BE2C (cell line): ENCODE measurements around the gene TXNRD2.

ENCODE experiments used
- DNase-seq: peaks from one replicate; pipeline ENCODE4 v3.0.0-alpha.2; 2020
- H3K27me3 ChIP-seq: fragments of 250-450 bp; sonication (Bioruptor Pico); 2 replicates; pipeline ENCODE4 v1.5.1; 2020; ENCODE audit warnings: mild to moderate bottlenecking
- H3K36me3 ChIP-seq: fragments of 250-450 bp; sonication (Bioruptor Pico); 2 replicates; pipeline ENCODE4 v1.5.1; 2020; ENCODE audit warnings: mild to moderate bottlenecking
- H3K4me1 ChIP-seq: fragments of 250-450 bp; sonication (Bioruptor Pico); 2 replicates; pipeline ENCODE4 v1.5.1; 2020
- H3K4me3 ChIP-seq: 2 replicates; pipeline ENCODE4 v1.5.1; 2011; ENCODE audit warnings: low read depth, low read length
- H3K9me3 ChIP-seq: fragments of 250-450 bp; sonication (Bioruptor Pico); 2 replicates; pipeline ENCODE4 v1.5.1; 2020
- CTCF ChIP-seq: IDR thresholded peaks from 2 replicates; pipeline ENCODE4 v1.5.1; 2012; ENCODE audit warnings: mild to moderate bottlenecking, low read depth, low read length

Gene TXNRD2

DNA sequence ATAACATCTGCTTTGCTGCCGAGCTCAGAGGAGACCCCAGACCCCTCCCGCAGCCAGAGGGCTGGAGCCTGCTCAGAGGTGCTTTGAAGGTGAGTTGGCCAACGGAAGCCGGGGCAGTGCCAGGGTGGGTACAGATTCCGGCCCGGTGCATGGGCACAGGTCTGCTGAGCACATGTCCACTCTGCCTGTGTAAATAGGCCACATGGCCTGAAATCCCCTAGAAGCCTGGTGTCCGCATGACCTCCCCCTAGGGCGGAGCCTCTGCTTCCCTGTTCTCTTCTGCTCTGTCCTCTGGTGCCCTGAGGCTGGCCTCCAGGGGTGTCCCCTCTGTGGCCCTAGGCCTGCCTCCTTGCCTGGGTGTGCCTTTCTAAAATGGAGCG, 19.6 kb upstream of the TXNRD2 start:
- peak; percentile 9 for DNase-seq
- H3K4me1 ChIP-seq, result peaks cover 21% of the 10 kb centered on the region
- TF ChIP-seq CTCF, result no peak
- H3K9me3 ChIP-seq, result no peaks in the 10 kb centered on the region
- no peak overlapping the region for H3K4me3 ChIP-seq
- H3K27me3 ChIP-seq, result no peaks in the 10 kb centered on the region
- peaks cover 15% of the 10 kb centered on the region for H3K36me3 ChIP-seq

DNA sequence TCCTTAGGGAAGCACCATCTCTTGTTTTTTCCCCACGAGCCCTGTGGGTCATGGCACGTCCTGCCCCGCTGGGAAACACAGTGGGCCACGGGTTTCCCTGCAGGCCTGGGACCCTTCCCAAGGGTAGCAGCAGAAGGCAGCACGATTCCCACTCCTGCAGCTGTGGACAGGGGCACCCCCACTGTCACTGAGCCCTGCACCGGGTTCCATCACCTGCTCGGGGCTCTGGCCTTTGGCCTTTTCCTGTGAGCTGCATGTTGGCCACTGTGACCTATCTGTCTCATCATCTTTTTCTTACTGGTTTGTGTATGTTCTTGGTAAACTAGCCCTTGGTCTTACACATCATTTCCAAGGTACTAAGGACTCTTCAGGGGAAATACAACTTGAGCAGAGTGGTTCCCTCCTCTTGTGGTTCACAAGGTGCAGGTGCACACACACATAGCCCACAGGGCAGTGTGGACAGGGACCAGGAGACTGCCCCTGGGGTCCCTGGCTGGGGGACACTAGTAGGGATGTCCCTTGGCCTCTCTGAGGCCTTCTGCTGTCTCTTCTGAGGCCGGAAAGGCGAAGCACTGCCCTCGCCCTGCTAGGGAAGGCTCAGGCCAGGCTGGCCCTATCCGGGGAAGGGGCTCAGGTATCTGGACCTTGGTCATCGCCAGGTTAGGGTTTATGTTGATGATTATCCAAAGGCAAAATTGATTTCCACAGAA, 19.0 kb upstream of the TXNRD2 start:
- Histone ChIP-seq H3K9me3 (no peaks in the 10 kb centered on the region), H3K36me3 (peaks cover 15% of the 10 kb centered on the region), H3K27me3 (no peaks in the 10 kb centered on the region), H3K4me1 (peaks cover 21% of the 10 kb centered on the region), H3K4me3 (no peak overlapping the region)
- DNase-seq, result no peak
- no peak for TF ChIP-seq CTCF

- Histone ChIP-seq H3K27me3 (no peaks in the 10 kb centered on the region), H3K4me1 (peaks cover 21% of the 10 kb centered on the region)
- DNase-seq, result no peak
Observed at GRCh38 chr22:19959587-19960490, 18.2 kb upstream of the TXNRD2 start.

DNA sequence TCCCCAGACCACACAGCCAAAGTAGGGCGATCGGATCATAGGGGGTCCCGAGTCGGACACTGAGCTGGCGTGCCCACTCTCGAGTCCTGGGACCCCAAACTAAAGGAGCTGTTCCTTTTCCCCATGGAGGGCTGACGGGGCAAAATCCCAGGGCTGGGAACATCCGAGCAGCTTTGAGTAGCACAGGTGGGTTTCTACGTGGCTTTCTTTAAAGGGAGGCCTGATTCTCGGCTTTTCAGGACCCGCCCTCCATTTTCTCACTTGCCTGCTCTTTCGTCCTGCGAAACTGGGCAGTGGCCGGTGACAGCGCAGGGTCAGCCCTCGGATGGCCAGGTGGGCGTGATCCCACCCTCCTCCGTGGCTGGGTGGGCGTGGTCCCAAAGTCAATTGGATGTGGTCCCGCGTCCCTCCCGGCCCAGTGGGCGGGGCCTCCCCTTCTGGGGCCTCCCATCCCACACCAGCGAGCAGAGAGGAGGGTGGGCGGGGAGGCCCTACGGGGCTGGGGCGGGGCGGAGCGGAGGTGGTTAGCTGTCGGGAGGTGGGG, 17.5 kb upstream of the TXNRD2 start:
- H3K4me3 ChIP-seq, result peak overlapping the region; percentile 26
- DNase-seq, result peak; percentile 86
- peaks cover 21% of the 10 kb centered on the region for H3K4me1 ChIP-seq
- H3K9me3 ChIP-seq, result no peaks in the 10 kb centered on the region
- H3K36me3 ChIP-seq, result peaks cover 8% of the 10 kb centered on the region
- no peaks in the 10 kb centered on the region for H3K27me3 ChIP-seq
- no peak for TF ChIP-seq CTCF

More at GRCh38 chr22:19959587-19960490, 18.2 kb upstream of the TXNRD2 start:
- Histone ChIP-seq H3K36me3 (peaks cover 14% of the 10 kb centered on the region), H3K9me3 (no peaks in the 10 kb centered on the region), H3K4me3 (peak overlapping the region; percentile 13; the same call in 1 of the 2 replicates)
- TF ChIP-seq CTCF, result no peak

DNA sequence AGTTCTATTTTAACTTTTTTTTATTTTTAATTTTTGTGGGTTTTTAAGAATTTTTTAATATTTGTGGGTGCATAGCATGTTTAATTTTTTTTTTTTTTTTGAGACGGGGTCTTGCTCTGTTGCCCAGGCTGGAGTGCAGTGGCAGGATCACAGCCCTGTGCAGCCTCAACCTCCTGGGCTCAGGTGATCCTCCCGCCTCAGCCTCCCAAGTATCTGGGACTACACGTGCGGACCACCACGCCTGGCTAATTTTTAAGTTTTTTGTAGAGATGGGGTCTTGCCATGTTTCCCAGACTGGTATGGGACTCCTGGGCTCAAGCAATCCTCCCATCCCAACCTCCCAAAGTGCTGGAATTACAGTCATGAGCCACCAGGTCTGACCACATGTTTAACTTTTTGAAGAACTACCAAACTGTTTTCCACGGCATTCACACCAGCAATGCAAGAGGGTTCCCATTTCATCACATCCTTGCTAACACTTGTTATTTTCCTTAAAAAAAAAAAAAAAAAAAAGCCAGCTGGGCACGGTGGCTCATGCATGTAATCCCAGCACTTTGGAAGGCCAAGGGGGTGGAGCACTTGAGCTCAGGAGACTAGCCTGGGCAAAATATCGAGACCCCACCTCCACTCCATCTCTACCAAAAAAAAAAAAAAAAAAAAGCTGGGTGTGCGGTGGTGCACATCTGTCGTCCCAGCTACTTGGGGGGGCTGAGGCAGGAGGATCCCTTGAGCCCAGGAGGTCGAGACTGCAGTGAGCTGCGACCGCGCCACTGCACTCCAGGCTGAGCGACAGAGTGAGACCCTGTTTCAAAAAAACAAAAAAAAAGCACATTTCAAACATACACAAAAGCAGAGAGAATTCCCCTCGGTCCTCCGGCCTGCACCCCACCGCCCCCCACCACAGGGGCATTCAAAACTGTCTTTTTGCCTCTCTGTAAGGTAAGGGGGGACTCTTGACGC, 16.7 kb upstream of the TXNRD2 start:
- Histone ChIP-seq H3K9me3 (no peaks in the 10 kb centered on the region), H3K4me1 (peaks cover 19% of the 10 kb centered on the region), H3K36me3 (peaks cover under 1% of the 10 kb centered on the region), H3K27me3 (no peaks in the 10 kb centered on the region), H3K4me3 (no peak overlapping the region; the same call in 1 of the 2 replicates)
- no peak for DNase-seq
- TF ChIP-seq CTCF, result no peak
